GM21515 (cell line): ENCODE measurements around the gene EML6.

Source experiments
- ATAC-seq: cut with Tn5 transposase; IDR thresholded peaks from one replicate; pipeline ENCODE4 v1.9.1; 2021; ENCODE audit not compliant: unreplicated experiment

The EML6 gene

DNA sequence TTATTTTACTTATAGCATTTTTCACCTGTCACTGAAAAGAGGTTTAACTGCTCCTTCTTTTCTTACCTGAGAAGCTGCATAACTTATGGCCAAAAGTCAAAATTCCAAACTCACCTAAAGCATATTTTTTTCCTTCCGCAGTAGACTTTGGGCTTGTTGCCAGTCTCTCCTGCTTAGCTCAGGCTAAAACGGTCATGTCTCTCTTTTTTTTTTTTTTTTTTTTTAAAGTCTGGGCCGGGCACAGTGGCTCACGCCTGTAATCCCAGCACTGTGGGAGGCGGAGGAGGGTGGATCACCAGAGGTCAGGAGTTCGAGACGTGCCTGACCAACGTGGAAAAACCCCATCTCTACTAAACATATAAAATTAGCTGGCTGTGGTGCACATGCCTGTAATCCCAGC lies 213.3 kb downstream of the EML6 start:
- no peak for ATAC-seq

DNA sequence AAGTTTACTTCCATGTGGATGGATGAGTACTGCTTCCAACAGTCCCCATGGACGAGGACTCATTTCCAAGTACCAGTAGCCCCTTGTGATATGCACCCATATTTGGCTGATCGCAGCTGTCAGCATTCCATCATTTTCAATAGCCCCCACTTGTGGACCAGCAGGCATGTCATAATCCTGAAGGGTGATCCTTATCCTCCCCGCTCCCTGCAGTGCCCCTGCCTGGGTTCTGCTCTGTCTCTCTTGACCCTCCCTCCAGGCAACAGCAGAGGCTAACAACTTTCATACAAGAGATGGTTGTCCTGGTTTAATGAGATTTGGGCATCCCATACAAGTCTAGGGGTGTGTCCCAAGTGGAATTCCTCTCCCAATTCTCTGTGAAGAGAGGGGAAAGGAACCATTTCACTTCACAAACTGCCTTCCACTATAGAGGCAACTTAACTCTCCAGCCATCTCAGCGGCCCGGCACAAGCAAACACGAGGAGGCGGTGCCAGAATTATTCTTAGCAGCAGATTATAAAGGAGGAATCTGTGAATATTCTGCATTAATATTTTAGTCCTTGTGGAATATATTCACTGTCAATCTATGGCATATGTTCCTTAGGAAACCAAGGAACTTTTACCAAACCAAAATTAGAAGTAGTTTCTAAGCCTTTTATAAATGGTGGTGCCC lies 216.1 kb downstream of the EML6 start:
- no peak for ATAC-seq

DNA sequence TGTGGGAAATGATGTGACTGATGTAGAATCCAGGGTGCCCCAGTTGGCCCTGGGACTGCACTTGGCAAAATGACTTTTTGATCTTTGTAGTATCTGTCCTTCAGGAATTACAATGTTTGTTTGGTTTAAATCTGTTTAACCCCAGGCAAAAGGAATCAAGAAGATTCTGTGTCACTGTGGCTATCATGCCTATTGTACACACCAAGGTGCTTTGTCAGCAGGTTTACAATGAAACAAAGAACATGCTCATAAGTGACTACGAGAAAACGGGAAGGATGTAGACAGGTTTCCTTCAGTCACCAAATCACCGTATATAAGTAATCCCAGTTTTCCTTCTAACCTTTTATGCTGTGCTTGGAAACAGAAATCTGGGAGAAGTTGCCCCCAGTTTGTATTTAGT lies 217.3 kb downstream of the EML6 start:
- ATAC-seq: no peak

DNA sequence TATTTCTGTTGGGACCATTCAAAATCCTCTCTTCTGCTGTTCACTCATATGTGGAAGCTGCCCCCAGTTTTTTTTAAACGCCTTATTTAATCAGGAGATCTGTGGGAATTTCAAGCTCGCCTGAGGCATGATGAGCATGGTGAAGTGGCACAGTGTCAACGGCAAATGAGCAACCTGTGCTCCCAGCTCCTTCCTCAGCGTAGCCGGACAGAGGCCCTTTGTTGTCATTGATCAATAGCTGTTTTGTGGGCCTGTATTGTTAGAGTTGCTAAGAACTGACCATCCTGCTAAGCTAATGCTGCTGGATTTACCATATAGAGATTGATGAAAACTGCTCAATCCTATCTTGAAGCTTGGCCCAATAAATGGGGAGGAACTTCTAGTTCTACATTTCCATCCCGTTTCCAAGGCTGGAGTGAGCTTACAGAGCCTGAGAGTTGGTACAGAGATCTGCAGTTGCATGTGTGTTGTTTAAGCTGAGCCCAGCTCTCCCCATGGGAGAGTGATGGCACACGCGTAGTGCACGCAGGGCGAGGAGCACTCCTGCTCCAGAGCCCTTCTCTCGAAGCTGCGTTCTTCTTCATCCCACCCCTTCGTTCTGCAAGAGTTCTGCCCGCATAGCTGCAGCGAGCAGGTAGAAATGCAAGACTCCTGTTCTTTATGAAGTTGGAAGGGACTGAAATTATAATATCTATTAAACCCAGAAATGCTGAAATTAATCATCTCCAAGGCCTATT lies 218.0 kb downstream of the EML6 start:
- no peak for ATAC-seq

DNA sequence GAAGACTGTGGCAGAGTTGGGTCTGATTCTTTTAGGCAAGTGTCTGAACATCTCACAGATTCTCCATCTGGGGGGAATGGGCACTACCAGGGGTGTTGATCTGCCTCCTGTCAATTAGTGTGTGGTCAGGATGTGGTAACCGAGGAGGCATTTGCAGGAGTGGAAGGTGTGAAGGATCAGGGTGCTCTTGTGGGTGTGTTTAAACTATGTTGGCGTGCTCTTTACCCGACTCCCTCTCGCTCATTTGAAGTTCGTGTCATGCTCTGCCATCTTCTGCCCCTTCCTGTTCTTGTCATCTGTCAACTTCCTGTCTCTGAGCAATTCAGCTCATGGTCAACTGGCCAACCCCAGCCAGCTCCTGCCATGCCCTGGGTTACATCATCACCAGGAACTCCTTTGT lies 218.9 kb downstream of the EML6 start:
- ATAC-seq: no peak

DNA sequence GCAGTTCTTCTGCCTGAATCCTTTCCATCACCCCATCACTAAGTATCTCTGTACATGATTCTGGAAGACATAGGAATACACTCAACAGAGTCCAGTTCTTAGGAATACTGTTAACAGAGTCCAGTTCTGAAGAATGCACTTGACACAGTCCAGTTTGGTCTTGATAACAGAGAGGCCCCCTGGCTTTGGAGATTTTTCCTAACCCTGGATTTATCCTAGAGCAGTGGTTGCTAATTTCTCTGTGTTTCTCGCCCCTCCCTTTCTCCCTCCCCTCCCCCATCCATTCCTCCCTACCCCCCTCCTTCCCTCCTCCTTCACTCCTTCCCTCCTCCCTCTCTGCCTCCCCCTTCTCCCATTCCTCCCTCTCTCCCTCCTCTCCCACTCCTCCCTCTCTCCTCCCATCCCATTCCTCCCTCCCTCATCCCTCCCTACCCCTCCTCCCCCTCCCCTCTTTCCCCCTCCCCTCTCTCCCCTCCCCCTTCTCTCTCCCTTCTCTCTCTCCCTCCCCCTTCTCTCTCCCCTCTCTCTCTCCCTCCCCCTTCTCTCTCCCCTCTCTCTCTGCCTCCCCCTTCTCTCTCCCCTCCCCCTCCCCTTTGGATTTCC lies 221.4 kb downstream of the EML6 start:
- ATAC-seq: no peak

DNA sequence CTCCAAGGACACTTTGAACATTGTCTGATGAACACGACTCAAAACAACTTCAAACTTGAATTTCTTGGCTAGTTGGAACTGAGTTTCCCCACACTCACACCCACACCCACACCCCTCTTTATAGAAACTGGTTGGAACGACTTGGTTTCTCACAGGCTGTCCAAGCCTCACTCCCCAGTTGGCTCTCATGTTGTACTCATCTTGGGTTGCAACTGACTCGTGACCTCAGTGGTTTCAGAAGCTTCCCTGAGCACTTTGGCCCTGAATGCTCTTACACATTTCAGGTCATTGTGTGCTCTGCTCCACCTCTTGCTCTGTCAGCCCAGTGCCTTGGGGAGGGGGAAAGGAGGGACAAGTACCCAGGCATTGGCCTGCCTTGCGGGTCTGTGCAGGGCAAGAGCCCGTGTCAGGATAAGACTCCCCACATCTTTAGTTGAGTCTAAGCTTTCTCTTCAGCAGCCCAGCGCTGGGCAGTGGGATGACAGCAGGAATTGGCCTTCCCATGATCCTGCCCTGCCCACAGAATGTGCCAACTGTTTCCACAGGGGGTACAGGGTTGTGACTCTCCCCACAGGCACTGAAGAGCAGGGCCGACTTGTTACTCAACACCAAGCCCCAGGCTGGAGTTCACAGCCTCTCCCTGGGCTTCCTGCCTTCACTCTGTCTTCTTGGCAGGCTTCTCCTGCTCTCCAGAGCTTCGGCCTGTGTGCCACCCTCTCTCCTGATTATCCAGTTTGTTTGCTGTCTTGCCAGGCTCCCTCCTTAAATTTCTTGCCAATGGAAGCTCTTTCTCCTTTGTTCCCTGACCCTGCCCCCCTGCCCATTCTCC lies 222.1 kb downstream of the EML6 start:
- no peak for ATAC-seq

DNA sequence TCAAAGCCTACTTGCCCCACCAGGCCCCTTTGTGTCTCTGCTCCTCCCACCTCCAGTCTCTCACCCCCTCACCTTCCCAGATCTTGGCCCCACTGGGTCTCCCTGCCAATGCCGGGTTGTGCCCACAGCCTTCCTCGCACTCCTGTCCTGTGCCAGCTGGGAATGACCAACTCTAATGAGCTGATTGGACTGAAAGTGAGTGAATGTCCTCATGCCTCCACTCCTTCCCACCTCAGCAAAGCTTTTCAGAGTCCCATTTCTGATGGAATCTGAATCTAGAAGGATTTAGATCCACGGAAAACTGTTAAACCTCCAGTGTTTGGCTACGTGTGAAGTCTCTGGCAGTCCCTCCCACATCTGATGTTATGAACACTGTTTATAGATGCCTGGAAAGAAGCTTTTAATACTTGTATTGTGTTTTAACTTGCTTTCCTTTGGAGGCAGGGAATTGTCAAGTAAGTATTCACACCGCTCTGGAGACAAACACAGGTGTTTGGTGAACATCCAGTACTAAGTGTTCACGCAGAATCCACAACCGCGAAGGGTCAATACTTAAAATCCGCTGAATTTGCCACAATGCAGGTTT lies 222.9 kb downstream of the EML6 start:
- no peak for ATAC-seq

DNA sequence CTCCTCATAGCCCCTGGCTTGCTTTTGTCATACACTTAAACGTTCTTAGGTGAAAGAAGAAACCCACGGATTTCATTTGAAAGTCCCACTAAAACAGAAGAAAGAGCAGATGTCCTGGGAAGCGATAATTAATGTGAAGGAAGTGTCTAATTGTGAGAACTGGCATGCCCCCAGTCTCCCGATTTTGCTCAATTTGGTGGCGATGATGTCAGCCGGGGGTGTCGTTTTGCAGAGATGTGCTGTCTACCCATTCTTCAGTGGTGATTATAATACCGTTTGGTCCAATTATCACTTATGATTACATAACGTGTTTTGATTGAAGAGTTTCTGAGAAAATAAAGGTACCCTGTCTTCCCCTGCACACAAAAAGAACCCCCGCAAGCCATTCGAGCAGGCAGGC lies 223.7 kb downstream of the EML6 start:
- no peak for ATAC-seq

DNA sequence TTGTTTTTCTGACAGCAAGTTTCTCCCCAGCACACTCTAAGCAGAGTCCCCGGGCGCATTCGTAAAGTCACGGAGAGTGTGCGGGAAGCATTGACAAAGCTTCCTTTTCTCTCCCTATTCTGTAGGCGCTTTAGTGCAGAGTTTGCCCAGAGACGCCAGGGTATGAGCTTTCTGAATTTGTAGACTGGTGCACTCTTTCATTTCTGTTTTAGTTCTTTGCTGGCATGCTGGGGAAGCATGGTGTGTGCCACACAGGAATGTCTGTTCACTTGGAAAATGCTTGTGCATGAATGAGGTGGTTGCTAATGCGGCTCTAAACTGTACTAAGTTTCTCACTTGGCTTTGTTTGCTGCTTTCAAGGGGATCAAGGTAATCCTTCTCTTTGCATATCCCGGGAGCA lies 224.2 kb downstream of the EML6 start:
- no peak for ATAC-seq

DNA sequence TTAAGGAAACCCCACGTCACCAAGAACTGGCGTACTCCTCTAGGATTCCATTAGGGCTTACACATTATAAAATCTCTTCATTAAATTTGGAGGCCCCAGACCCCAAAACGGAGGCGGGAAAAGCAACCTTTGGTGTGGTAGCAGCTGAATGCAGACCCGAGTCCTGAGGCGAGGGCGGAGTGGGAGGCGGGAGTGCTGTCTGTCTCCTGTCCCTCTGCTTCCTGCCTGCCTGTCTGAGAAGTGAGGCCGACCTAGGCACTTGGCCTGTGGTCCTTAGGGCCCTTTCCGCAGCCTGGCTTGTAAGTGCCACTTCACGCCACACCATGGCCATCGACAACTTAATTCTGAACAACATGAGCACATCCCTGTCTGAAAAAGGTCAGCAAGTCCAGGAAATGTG lies 224.7 kb downstream of the EML6 start:
- no peak for ATAC-seq

DNA sequence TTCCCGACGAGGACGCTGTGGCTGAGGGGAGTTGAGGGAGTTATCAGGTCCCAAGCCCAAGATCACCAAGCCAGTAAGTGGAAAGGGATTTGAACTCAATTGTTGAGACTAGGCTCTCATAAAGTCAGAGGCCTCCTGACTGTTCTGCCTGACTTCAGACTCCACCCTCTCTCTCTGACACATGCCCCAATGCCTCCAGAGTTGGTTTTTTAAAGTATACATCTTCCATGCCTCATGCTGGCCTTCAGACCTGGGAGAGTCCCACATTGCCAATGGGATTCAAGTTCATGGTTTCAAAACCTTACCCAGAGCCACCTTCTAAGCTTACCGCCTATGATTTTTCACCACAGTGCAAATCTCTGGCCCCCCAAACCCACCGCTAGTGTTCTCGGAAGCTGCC lies 226.0 kb downstream of the EML6 start:
- no peak for ATAC-seq

DNA sequence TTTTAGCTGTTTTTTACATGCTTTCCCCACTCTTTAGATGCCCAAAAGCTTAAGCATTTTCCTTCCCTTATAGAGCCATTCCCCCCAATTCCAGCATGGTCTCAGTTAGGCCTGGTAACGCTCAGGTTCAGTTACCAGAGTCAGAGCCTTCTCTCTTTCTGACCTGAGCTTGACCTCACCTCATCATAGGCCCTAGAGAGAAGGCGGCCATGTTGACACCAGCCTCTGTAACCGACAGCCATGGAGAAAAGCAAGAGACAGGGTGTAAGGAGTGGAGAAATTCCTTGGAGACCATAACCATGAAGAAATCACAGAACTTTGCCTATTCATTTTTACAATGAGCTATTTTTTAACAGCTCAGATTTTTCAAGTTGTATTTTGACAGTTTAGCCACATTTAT lies 227.3 kb downstream of the EML6 start:
- ATAC-seq: no peak

DNA sequence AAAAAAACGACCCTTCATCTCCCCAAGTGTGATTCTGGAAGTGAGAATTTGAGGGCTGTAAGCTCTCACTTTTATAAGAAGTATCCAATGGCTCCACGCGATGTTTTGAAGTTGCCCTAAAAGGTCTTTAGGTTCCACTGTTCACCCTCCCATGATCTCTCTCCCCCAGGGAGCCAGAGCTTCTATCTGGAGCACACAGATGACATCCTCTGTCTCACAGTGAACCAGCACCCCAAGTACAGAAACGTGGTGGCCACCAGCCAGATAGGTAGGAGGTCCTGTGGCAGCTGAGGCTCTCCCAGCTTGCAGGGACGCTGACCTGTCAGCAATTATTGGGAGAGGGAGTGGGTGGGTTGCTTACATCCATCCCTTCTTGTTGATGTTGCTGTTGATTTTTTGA lies 229.0 kb downstream of the EML6 start:
- no peak for ATAC-seq

DNA sequence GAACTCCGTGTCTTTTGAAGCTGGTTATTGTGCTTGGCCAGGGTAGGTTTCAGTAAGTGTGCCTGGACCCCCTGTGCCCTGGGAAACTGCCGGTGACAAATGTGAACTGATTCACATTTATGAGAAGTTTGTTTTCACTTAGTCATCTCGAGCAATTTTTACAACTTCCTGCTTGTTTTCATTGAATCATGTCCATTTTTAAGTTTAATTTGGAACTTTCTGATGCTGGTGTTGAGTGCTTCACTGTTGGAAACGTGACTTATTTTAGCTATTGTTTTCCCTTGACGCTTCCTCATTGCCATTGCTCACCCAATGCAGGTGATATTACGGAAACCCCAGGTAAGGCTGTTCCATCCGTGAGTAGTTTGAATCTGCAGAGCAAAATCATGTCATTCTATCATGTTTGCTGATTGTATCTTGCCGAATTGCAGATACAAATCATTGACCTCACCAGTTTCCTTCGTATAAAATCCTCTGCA lies 229.6 kb downstream of the EML6 start:
- no peak for ATAC-seq

DNA sequence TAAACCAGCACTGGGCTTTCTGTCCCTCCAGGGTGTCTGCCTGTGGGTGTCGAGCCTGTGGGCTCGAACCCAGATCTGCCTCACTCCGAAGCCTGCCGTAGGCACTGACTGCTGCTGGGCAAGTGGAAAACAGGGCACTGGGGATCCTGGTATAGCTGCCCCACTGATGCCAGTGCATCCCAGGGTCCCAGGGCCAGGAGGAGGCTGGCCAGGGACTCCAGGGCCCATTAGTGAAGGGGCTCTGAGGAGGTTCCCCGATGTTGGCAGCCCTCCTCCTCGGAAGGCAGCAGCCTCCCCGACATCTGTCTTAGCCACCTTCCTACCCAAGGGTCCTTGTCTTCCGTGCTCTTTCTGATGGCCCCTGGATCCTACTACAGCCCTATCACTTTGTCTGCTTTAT lies 230.7 kb downstream of the EML6 start:
- ATAC-seq: no peak

DNA sequence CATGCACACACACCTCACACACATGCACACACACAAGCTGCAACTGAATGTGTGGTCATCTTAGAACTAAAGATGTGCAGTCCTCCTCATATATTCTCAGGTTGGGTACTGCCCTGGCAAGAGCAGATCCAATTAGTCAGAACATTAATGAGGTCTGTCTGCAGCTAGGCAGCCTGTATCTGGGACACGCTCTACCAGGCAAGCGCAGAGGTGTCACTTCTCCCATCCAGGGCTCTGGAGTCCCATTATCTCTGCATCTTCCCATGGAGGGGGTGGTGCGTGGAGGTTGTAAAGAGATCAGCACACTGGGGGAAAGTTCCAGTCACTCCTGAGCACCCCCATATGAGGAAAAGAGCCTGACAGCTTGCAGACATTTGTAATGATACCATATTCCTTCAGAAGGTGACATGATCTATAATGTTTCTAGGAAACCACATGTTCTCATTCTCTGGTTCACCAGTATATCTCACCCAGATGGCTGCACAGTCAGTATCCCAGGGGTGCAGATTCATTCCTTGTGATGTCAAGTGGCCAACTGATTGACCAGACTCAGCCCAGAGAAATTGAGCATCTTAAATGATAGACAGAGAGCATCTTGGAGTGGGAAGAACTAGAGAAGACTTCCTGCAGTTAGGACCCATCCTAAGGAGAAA lies 231.4 kb downstream of the EML6 start:
- ATAC-seq: no peak

DNA sequence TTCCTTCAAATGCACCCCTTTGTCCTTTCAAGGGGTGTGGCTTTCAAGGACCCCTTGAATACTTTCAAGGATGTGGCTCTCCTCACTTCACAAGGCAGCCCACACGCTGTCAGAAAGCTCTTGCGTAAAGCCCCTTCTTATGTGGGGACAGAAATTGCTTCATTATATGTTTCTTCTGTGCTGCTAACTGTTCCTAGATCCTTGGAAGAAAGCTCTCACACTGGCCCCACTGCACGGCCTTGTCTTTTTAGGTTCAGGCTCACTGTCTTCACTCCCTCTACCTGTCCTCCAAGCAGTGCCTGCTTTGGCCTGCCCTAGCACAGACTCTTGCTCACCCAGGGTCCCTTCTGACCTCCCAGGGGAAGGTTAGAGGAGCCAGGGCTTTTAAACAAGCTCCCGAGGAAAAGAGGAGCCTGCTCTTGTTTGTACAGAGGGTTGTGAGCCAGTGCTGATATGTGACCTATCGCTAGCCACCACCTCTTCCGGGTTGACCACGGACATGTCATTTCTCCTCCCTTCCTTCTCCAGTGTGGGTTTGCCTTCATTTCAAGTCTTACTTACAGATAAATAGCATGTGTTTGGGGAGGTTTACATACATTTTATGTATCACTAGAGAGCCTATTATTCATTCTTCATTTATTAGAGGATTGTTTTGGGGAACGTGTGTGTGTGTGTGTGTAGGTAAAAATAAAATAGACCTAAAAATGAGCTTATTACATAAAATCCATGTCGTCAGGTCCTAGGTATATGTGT lies 232.1 kb downstream of the EML6 start:
- ATAC-seq: no peak

DNA sequence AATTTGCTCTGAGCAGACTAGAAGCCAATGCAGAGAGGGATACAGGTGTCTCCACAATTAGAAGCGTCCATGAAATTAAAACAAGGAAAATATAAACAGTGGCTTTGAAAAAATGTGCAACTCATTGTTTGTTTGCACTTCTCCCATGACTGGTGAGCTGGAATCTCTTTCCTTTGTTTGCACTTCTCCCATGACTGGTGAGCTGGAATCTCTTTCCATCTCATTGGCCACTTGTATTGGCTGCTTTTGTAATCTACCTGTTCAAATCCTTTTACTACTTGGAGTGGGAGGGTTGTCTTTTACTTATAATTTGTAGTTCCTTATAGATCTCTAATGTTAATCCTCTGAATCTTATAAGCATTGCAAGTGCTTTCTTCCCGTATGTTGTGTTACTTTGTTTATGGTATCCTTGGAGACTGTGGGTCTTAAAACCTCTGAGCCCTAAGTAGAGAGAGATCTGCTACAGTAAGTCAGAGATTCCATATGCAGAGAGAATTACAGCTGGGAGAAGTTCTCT lies 232.7 kb downstream of the EML6 start:
- ATAC-seq: no peak
